ENCODE results near the gene SEZ6L2.

GRCh38 chr16:29839822-29840221 is 59.5 kb downstream of the SEZ6L2 start:
- TF ChIP-seq CTCF (IDR thresholded peaks at IDR 0.05) = no peak
- TF ChIP-seq POLR2A (IDR thresholded peaks at IDR 0.05) = no peak
